Measurements from ENCODE around the gene TBKBP1.
"Not testable (repeated sequence)": the region's sequence is repeated elsewhere in the genome, so short reads cannot be mapped to it uniquely, and the experiment has no call there.

The TBKBP1 gene

GRCh38 chr17:47676510-47677165, 17.3 kb upstream of the TBKBP1 start:
- in situ Hi-C loops (cut with MboI; ENCODE audit: low sequenced_read_pairs): no loop called here

- in situ Hi-C loops (cut with MboI; ENCODE audit: low sequenced_read_pairs): no loop called here
Measured at GRCh38 chr17:47678196-47678595, 15.8 kb upstream of the TBKBP1 start.

GRCh38 chr17:47682138-47682537, 11.8 kb upstream of the TBKBP1 start:
- in situ Hi-C loops (cut with MboI; ENCODE audit: low sequenced_read_pairs): no loop called here

GRCh38 chr17:47682727-47683126, 11.2 kb upstream of the TBKBP1 start:
- in situ Hi-C loops (cut with MboI; ENCODE audit: low sequenced_read_pairs): not testable (repeated sequence)

GRCh38 chr17:47684025-47684424, 9.9 kb upstream of the TBKBP1 start:
- in situ Hi-C loops (cut with MboI; ENCODE audit: low sequenced_read_pairs): no loop called here

GRCh38 chr17:47684535-47685193, 9.3 kb upstream of the TBKBP1 start:
- in situ Hi-C loops (cut with MboI; ENCODE audit: low sequenced_read_pairs): no loop called here

GRCh38 chr17:47685556-47686275, 8.2 kb upstream of the TBKBP1 start:
- in situ Hi-C loops (cut with MboI; ENCODE audit: low sequenced_read_pairs): no loop called here

GRCh38 chr17:47686276-47686635, 7.7 kb upstream of the TBKBP1 start:
- in situ Hi-C loops (cut with MboI; ENCODE audit: low sequenced_read_pairs): no loop called here

- in situ Hi-C loops (cut with MboI; ENCODE audit: low sequenced_read_pairs): no loop called here
Measured at GRCh38 chr17:47686664-47687327, 7.2 kb upstream of the TBKBP1 start.

- in situ Hi-C loops (cut with MboI; ENCODE audit: low sequenced_read_pairs): no loop called here
Measured at GRCh38 chr17:47687328-47687690, 6.7 kb upstream of the TBKBP1 start.

- in situ Hi-C loops (cut with MboI; ENCODE audit: low sequenced_read_pairs): no loop called here
Measured at GRCh38 chr17:47687748-47688147, 6.2 kb upstream of the TBKBP1 start.

- in situ Hi-C loops (cut with MboI; ENCODE audit: low sequenced_read_pairs): no loop called here
Measured at GRCh38 chr17:47690121-47690520, 3.8 kb upstream of the TBKBP1 start.

GRCh38 chr17:47692137-47692894, 1.6 kb upstream of the TBKBP1 start:
- in situ Hi-C loops (cut with MboI; ENCODE audit: low sequenced_read_pairs): no loop called here

GRCh38 chr17:47692895-47693730, 848 bp upstream of the TBKBP1 start:
- in situ Hi-C loops (cut with MboI; ENCODE audit: low sequenced_read_pairs): no loop called here

- in situ Hi-C loops (cut with MboI; ENCODE audit: low sequenced_read_pairs): no loop called here
Measured at GRCh38 chr17:47694581-47695428, 844 bp downstream of the TBKBP1 start.

GRCh38 chr17:47695429-47696376, 1.7 kb downstream of the TBKBP1 start:
- in situ Hi-C loops (cut with MboI; ENCODE audit: low sequenced_read_pairs): no loop called here

GRCh38 chr17:47696717-47697642, 3.0 kb downstream of the TBKBP1 start:
- in situ Hi-C loops (cut with MboI; ENCODE audit: low sequenced_read_pairs): no loop called here

Measured in HL-60/S4 treated with retinoic acid at 250 ng/mL for 4 days and 3 days (cell line).